ENCODE data around the gene ATP8B4.

GRCh38 chr15:49889536-49889935 lies 229.5 kb downstream of the ATP8B4 start:
- TF ChIP-seq, protein P1, sequence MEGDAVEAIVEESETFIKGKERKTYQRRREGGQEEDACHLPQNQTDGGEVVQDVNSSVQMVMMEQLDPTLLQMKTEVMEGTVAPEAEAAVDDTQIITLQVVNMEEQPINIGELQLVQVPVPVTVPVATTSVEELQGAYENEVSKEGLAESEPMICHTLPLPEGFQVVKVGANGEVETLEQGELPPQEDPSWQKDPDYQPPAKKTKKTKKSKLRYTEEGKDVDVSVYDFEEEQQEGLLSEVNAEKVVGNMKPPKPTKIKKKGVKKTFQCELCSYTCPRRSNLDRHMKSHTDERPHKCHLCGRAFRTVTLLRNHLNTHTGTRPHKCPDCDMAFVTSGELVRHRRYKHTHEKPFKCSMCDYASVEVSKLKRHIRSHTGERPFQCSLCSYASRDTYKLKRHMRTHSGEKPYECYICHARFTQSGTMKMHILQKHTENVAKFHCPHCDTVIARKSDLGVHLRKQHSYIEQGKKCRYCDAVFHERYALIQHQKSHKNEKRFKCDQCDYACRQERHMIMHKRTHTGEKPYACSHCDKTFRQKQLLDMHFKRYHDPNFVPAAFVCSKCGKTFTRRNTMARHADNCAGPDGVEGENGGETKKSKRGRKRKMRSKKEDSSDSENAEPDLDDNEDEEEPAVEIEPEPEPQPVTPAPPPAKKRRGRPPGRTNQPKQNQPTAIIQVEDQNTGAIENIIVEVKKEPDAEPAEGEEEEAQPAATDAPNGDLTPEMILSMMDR (IDR thresholded peaks at IDR 0.05; ENCODE audit: control extremely low read depth in 1 of 3, insufficient read depth in 1 of 3, low read depth in 1 of 3, low read length in 3 of 3) = no peak
- TF ChIP-seq POLR2AphosphoS5 (IDR thresholded peaks at IDR 0.05; ENCODE audit: low read depth, low read length) (no peak), HDAC2 (IDR thresholded peaks at IDR 0.05; ENCODE audit: borderline replicate concordance in 1 of 2, low read depth in 2 of 2, low read length in 2 of 2) (no peak), YY1 (IDR thresholded peaks at IDR 0.05; ENCODE audit: low read depth, low read length) (no peak), CBX5 (IDR thresholded peaks at IDR 0.05; ENCODE audit: low read depth, low read length) (no peak), EP300 (IDR thresholded peaks at IDR 0.05; ENCODE audit: borderline replicate concordance in 1 of 2, low read depth in 2 of 2, low read length in 2 of 2) (no peak), RAD21 (IDR thresholded peaks at IDR 0.05 in 1 of 2, conservative IDR thresholded peaks at IDR 0.05 in 1 of 2; ENCODE audit: low read depth in 2 of 2, low read length in 2 of 2) (no peak), POU5F1 (IDR thresholded peaks at IDR 0.05; ENCODE audit: low read depth, low read length) (no peak)
